Mesothelial cell of epicardium (in vitro differentiated cells): ENCODE measurements around the gene OSBP. TPM values are rescaled to one million over a fixed set of nuclear protein-coding genes. Genes with fewer than 3 reads are reported as not detected.

Experiments
- DNase-seq, 2 experiments: peaks; one replicate each; pipeline ENCODE4 v3.0.0; 2021; ENCODE audit warnings: low spot score in 2 of 2; ENCODE audit not compliant: unreplicated experiment in 2 of 2
- H3K27ac Mint-ChIP-seq: 2 replicates; pipeline ENCODE4 v1.8.0; 2021; ENCODE audit warnings: mixed read lengths
- H3K27me3 Mint-ChIP-seq: 2 replicates; pipeline ENCODE4 v1.8.0; 2021; ENCODE audit warnings: low read depth, mixed read lengths
- H3K36me3 Mint-ChIP-seq: 2 replicates; pipeline ENCODE4 v1.8.0; 2021; ENCODE audit warnings: mixed read lengths
- H3K4me1 Mint-ChIP-seq: 2 replicates; pipeline ENCODE4 v1.8.0; 2021; ENCODE audit warnings: mixed read lengths
- H3K4me3 Mint-ChIP-seq: 2 replicates; pipeline ENCODE4 v1.8.0; 2021; ENCODE audit warnings: mild to moderate bottlenecking, moderate library complexity, mixed read lengths
- H3K9me3 Mint-ChIP-seq: 2 replicates; pipeline ENCODE4 v1.8.0; 2021; ENCODE audit warnings: mixed read lengths
- total RNA-seq: library from RNA; stranded (reverse); gene quantifications from 3 replicates; pipeline ENCODE4 v1.2.1, GENCODE V29; 2021
- TF ChIP-seq, protein P1 (sequence below): fragments of 200-600 bp; sonication (generic); IDR thresholded peaks from one replicate; pipeline ENCODE4 v1.5.0; 2021; ENCODE audit warnings: antibody characterized with exemption; ENCODE audit not compliant: unreplicated experiment

The OSBP gene
- total RNA-seq, 1 donor from 2014 or later, result 47.6 TPM

DNA sequence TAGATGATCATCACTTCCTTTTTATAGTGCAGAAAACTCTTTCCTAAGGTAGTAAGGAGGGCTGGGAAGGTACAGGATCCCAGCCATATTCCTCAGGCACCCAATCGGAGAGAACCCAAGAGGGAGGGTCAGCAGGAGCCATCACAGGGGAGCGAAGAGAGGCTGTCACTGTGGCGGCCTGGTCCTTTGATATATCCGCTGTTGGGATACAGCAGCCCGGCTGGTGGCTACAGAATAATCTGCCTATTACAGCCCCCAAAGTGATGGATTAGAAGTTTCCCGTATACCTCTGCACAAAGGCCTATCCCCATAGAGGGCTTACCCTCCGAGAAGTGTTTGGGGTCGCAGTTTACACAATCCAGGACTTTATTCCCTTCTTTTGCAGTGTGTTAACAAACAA lies 55.7 kb downstream of the OSBP start:
- TF ChIP-seq, protein P1, sequence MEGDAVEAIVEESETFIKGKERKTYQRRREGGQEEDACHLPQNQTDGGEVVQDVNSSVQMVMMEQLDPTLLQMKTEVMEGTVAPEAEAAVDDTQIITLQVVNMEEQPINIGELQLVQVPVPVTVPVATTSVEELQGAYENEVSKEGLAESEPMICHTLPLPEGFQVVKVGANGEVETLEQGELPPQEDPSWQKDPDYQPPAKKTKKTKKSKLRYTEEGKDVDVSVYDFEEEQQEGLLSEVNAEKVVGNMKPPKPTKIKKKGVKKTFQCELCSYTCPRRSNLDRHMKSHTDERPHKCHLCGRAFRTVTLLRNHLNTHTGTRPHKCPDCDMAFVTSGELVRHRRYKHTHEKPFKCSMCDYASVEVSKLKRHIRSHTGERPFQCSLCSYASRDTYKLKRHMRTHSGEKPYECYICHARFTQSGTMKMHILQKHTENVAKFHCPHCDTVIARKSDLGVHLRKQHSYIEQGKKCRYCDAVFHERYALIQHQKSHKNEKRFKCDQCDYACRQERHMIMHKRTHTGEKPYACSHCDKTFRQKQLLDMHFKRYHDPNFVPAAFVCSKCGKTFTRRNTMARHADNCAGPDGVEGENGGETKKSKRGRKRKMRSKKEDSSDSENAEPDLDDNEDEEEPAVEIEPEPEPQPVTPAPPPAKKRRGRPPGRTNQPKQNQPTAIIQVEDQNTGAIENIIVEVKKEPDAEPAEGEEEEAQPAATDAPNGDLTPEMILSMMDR, result no peak
- peak overlapping the region; percentile 81 for H3K4me3 Mint-ChIP-seq
- H3K27me3 Mint-ChIP-seq, result peaks cover 2% of the 10 kb centered on the region
- DNase-seq, result no peak
- no peaks in the 10 kb centered on the region for H3K36me3 Mint-ChIP-seq
- peaks cover 19% of the 10 kb centered on the region for H3K4me1 Mint-ChIP-seq
- peak overlapping the region; percentile 95 for H3K27ac Mint-ChIP-seq
- H3K9me3 Mint-ChIP-seq, result no peaks in the 10 kb centered on the region

DNA sequence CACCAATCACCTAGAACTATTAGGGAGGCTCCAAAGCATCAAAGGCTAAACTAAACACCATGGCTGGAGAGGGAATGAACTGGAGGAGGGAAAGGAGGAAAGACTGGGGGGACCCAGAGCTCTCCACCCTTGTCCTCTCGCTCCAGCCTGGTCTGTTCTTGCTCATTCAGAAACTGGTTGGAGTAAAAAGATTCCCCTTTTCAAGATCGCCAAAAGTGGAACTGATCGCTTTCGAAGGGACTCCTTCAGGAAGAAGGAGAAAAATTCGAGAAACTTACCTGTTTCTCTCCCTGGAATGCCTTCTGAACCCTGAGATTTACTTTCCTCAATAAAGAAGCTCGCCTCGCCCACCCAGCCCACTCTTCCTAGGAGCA lies 57.3 kb downstream of the OSBP start:
- Mint-ChIP-seq H3K9me3 (no peaks in the 10 kb centered on the region), H3K4me1 (peaks cover 19% of the 10 kb centered on the region), H3K4me3 (no peak overlapping the region), H3K27me3 (peaks cover 2% of the 10 kb centered on the region), H3K36me3 (no peaks in the 10 kb centered on the region), H3K27ac (no peak overlapping the region)
- TF ChIP-seq, protein P1, result no peak
- DNase-seq, result no peak

DNA sequence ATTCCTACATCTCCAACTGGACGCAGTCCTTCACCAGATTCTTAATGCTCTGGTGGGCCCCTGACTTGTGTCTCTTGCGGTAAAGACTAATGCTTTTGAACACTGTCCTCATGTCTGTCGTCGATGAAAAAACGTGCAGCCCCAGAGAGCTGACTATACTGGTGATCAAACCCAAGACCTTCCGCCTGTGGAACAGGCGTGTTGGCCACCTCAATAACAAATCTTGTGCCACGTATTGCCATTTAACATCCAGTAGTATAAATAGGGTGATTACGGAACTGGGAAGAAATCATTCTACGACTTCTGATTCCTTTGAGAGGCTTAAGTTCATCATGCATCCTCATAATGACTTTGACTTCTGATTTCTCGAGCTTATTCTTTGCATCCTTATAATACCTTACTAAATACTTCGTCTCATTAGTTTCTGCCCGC lies 58.6 kb downstream of the OSBP start:
- Mint-ChIP-seq H3K4me1 (peaks cover 21% of the 10 kb centered on the region), H3K4me3 (peak overlapping the region; percentile 75), H3K9me3 (no peaks in the 10 kb centered on the region), H3K36me3 (no peaks in the 10 kb centered on the region), H3K27ac (peak overlapping the region; percentile 44), H3K27me3 (peaks cover 2% of the 10 kb centered on the region)
- TF ChIP-seq, protein P1, result no peak
- no peak for DNase-seq

DNA sequence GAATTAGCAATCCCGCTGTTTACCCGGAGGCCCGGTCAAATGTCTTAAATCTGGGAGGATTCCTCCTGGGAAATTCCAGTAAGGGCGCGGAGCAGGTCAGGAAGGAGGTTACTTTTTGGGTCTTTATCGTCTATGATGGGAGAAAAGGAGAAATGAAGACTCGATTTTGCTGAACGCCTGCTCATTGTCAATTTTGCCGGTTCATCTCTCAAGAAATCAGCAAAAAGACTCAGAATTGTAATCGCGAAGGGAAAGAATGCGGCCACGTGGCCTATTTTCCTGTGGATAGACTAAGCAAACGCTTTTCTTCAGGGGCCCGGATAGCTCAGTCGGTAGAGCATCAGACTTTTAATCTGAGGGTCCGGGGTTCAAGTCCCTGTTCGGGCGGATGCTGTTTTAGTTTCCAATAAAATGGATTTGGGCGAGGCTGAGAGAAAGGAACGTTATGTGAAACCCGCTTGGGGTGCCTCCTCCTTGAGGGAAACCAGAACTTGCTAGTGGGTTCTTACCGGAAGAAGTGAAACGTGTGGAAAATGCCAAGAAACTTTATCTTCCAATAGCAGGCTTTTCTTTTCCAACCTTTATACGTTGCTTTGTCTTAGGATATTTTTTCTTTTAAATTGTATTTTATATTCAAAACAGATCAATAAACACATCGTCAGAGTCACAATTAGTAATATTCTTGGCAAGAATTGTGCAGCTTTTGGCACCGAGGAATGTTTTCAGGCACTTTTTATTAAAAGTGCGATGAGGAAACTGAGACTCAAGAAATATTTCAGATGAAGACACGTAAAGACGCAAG lies 59.3 kb downstream of the OSBP start:
- Mint-ChIP-seq H3K9me3 (no peaks in the 10 kb centered on the region), H3K36me3 (no peaks in the 10 kb centered on the region), H3K27me3 (peaks cover 2% of the 10 kb centered on the region), H3K27ac (peak overlapping the region; percentile 85), H3K4me3 (peak overlapping the region; percentile 75), H3K4me1 (peaks cover 20% of the 10 kb centered on the region)
- peak; percentile 42 to 78 for DNase-seq
- TF ChIP-seq, protein P1, result no peak

DNA sequence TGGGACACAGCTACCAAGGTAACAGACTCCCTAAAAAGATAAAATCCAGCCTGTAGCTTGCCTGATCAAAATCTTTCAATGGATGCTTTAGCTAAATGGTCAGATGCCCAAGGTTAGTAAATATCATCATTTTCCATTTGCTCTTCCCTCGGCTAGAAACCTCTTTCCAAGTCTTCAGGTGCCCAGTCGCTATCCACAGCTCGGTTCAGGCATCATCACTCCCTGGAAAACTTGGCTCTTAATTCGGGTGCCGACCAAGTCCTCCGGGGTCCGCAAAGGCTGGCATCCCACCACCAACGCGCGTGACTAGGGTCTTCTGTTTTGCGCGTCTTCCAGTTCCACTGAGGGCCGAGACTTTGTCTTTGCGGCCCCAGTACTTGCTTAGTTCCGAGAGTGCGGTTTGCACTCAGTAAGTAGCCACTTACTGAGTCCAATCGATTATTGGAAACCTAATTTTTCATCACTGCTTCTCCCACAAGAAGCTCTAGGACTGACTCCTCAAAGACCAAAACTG lies 59.9 kb downstream of the OSBP start:
- no peaks in the 10 kb centered on the region for H3K36me3 Mint-ChIP-seq
- H3K9me3 Mint-ChIP-seq, result no peaks in the 10 kb centered on the region
- no peak for DNase-seq
- H3K27me3 Mint-ChIP-seq, result peaks cover 2% of the 10 kb centered on the region
- peaks cover 16% of the 10 kb centered on the region for H3K4me1 Mint-ChIP-seq
- TF ChIP-seq, protein P1, result no peak
- H3K27ac Mint-ChIP-seq, result peak overlapping the region; percentile 85
- H3K4me3 Mint-ChIP-seq, result peak overlapping the region; percentile 75
